H1 (cell line): ENCODE measurements around the gene P3H2. TPM values are rescaled to one million over a fixed set of nuclear protein-coding genes. Genes with fewer than 3 reads are reported as not detected.

ENCODE experiments used
- CTCF ChIA-PET: fragments of 300-600 bp; sonication (Branson Sonifier 250); formaldehyde crosslinking; loops from one replicate; lab custom pipeline; 2021; ENCODE audit not compliant: partially characterized antibody; lab: Charles Lee
- POLR2A ChIA-PET: fragments of 300-600 bp; sonication (Branson Sonifier 250); formaldehyde crosslinking; loops from one replicate; lab custom pipeline; 2021; ENCODE audit warnings: inconsistent platforms; ENCODE audit not compliant: partially characterized antibody; lab: Charles Lee
- DNase-seq, 2 experiments: peaks; one replicate each; pipeline versions ENCODE4 v3.0.0 to v3.0.0-alpha.2; 2010 to 2022; ENCODE audit warnings: low spot score in 2 of 2, low read depth in 1 of 2, mixed read lengths in 1 of 2
- FAIRE-seq: peaks from 2 replicates; lab custom pipeline; 2011; peaks lifted over from hg19 to GRCh38; lab: Jason Lieb, UNC
- H2AFZ ChIP-seq: 2 replicates; pipeline ENCODE4 v1.8.1; 2012; ENCODE audit warnings: low read length, inconsistent platforms
- H2AK5ac ChIP-seq: 2 replicates; pipeline ENCODE4 v1.6.1; 2013; ENCODE audit warnings: low read depth, low read length
- H2BK120ac ChIP-seq: replicated peaks from 2 replicates; pipeline ENCODE3; 2013; ENCODE audit warnings: low read depth, low read length, inconsistent platforms
- H2BK12ac ChIP-seq: 2 replicates; pipeline ENCODE4 v1.6.1; 2013; ENCODE audit warnings: low read depth, low read length
- H2BK15ac ChIP-seq: 2 replicates; pipeline ENCODE4 v1.6.1; 2013; ENCODE audit warnings: low read length
- H2BK20ac ChIP-seq: 2 replicates; pipeline ENCODE4 v1.6.1; 2013; ENCODE audit warnings: low read length
- H2BK5ac ChIP-seq: 2 replicates; pipeline ENCODE4 v1.6.1; 2013; ENCODE audit warnings: low read depth, low read length
- H3K14ac ChIP-seq: 2 replicates; pipeline ENCODE4 v1.6.1; 2013; ENCODE audit warnings: inconsistent platforms; ENCODE audit not compliant: insufficient read length
- H3K18ac ChIP-seq: 2 replicates; pipeline ENCODE4 v1.6.1; 2013; ENCODE audit warnings: low read length; ENCODE audit errors: extremely low read depth
- H3K23ac ChIP-seq: 2 replicates; pipeline ENCODE4 v1.6.1; 2013; ENCODE audit warnings: inconsistent platforms; ENCODE audit not compliant: insufficient read length
- H3K23me2 ChIP-seq: 2 replicates; pipeline ENCODE4 v1.6.1; 2013; ENCODE audit warnings: low read depth, low read length
- H3K27ac ChIP-seq: 2 replicates; pipeline ENCODE4 v1.6.1; 2011; ENCODE audit warnings: low read depth, low read length, inconsistent platforms
- H3K27me3 ChIP-seq, 4 experiments: replicated peaks in 1 of 4; 1 replicate in 1 of 4; 2 replicates in 3 of 4; pipeline versions ENCODE4 v1.6.1 to v1.8.1; 2011 to 2013; ENCODE audit warnings: low read length in 3 of 4, mild to moderate bottlenecking in 3 of 4, inconsistent platforms in 2 of 4, mixed read lengths in 2 of 4, moderate library complexity in 1 of 4; ENCODE audit not compliant: control insufficient read depth in 3 of 4, insufficient read depth in 3 of 4; ENCODE audit errors: extremely low read depth in 1 of 4
- H3K36me3 ChIP-seq, 4 experiments: 2 replicates each; pipeline versions ENCODE4 v1.6.1 to v1.8.1; 2011 to 2013; ENCODE audit warnings: mild to moderate bottlenecking in 4 of 4, low read length in 3 of 4, moderate library complexity in 2 of 4, control low read depth in 1 of 4, inconsistent platforms in 1 of 4; ENCODE audit not compliant: insufficient read depth in 4 of 4, control insufficient read depth in 2 of 4
- H3K4ac ChIP-seq: replicated peaks from 2 replicates; pipeline ENCODE3; 2013; ENCODE audit warnings: low read length, low read depth, mixed read lengths, inconsistent platforms; ENCODE audit not compliant: insufficient read length
- H3K4me1 ChIP-seq, 4 experiments: replicated peaks in 1 of 4; 1 replicate in 1 of 4; 2 replicates in 3 of 4; pipeline versions ENCODE4 v1.6.1 to v1.8.1; 2011 to 2013; ENCODE audit warnings: low read length in 3 of 4, inconsistent platforms in 2 of 4, mixed read lengths in 1 of 4; ENCODE audit not compliant: insufficient read depth in 4 of 4, control insufficient read depth in 3 of 4
- H3K4me2 ChIP-seq, 2 experiments: 2 replicates each; pipeline versions ENCODE4 v1.6.1 to v1.8.1; 2011 to 2013; ENCODE audit warnings: low read depth in 2 of 2, low read length in 2 of 2, control low read depth in 1 of 2, inconsistent platforms in 1 of 2, mild to moderate bottlenecking in 1 of 2; ENCODE audit not compliant: insufficient read depth in 1 of 2
- H3K4me3 ChIP-seq, 4 experiments: fragments of 200-600, 300-600 bp in 1 of 4; sonication (generic), shearing (Covaris generic), sonication (Bioruptor Twin) in 1 of 4; 2 replicates each; pipeline versions ENCODE4 v1.5.1 to v1.8.1; 2011 to 2016; ENCODE audit warnings: low read length in 4 of 4, low read depth in 3 of 4, control low read depth in 2 of 4, inconsistent platforms in 2 of 4, mild to moderate bottlenecking in 2 of 4, mixed read lengths in 1 of 4, moderate library complexity in 1 of 4; ENCODE audit not compliant: insufficient read depth in 2 of 4; ENCODE audit errors: extremely low read depth in 1 of 4
- H3K56ac ChIP-seq: replicated peaks from 2 replicates; pipeline ENCODE3; 2013; ENCODE audit warnings: low read depth, mild to moderate bottlenecking, mixed read lengths, low read length, inconsistent platforms; ENCODE audit not compliant: insufficient read length
- H3K79me1 ChIP-seq: 2 replicates; pipeline ENCODE4 v1.6.1; 2013; ENCODE audit warnings: low read depth, low read length, control low read depth
- H3K79me2 ChIP-seq, 2 experiments: 2 replicates each; pipeline versions ENCODE4 v1.6.1 to v1.8.1; 2012 to 2013; ENCODE audit warnings: low read length in 2 of 2, mild to moderate bottlenecking in 2 of 2, inconsistent platforms in 1 of 2; ENCODE audit not compliant: insufficient read depth in 2 of 2, control insufficient read depth in 1 of 2
- H3K9ac ChIP-seq, 4 experiments: replicated peaks in 1 of 4; 1 replicate in 1 of 4; 2 replicates in 3 of 4; pipeline versions ENCODE4 v1.6.1 to v1.8.1; 2011 to 2013; ENCODE audit warnings: low read depth in 3 of 4, low read length in 3 of 4, control low read depth in 2 of 4, mild to moderate bottlenecking in 2 of 4, moderate library complexity in 2 of 4, inconsistent platforms in 1 of 4; ENCODE audit errors: extremely low read depth in 1 of 4
- H3K9me3 ChIP-seq, 2 experiments: 2 replicates each; pipeline versions ENCODE4 v1.6.1 to v1.8.1; 2012 to 2013; ENCODE audit warnings: mild to moderate bottlenecking in 2 of 2, moderate library complexity in 2 of 2, control low read depth in 1 of 2, inconsistent platforms in 1 of 2, low read depth in 1 of 2, low read length in 1 of 2, mixed read lengths in 1 of 2; ENCODE audit not compliant: insufficient read depth in 2 of 2
- H4K20me1 ChIP-seq, 2 experiments: replicated peaks in 1 of 2; 2 replicates each; pipeline versions ENCODE3 to v1.8.1; 2011 to 2013; ENCODE audit warnings: inconsistent platforms in 2 of 2, low read length in 2 of 2, mild to moderate bottlenecking in 1 of 2; ENCODE audit not compliant: insufficient read depth in 2 of 2, control insufficient read depth in 1 of 2
- H4K5ac ChIP-seq: 2 replicates; pipeline ENCODE4 v1.6.1; 2013; ENCODE audit warnings: low read length, low read depth, mixed read lengths, inconsistent platforms; ENCODE audit not compliant: insufficient read length
- H4K8ac ChIP-seq: 2 replicates; pipeline ENCODE4 v1.8.0; 2013; ENCODE audit warnings: mild to moderate bottlenecking, moderate library complexity, low read length, inconsistent platforms; ENCODE audit not compliant: insufficient read depth; ENCODE audit errors: extremely low read depth
- H4K91ac ChIP-seq: replicated peaks from 2 replicates; pipeline ENCODE3; 2013; ENCODE audit warnings: low read length, mixed read lengths, inconsistent platforms; ENCODE audit not compliant: insufficient read length
- ATF2 ChIP-seq: IDR thresholded peaks from 2 replicates; pipeline ENCODE4 v1.6.1; 2012; ENCODE audit warnings: low read length, inconsistent platforms
- BRCA1 ChIP-seq: IDR thresholded peaks from 2 replicates; pipeline ENCODE4 v1.6.1; 2012; ENCODE audit warnings: low read depth, low read length, improper control_type of control experiment
- CTBP2 ChIP-seq: IDR thresholded peaks from 2 replicates; pipeline ENCODE4 v1.7.0; 2011; ENCODE audit warnings: borderline replicate concordance, mild to moderate bottlenecking, moderate library complexity, mixed read lengths, low read length; ENCODE audit not compliant: insufficient read depth, insufficient read length
- KDM4A ChIP-seq: IDR thresholded peaks from one replicate; pipeline ENCODE4 v1.7.1; 2012; ENCODE audit warnings: low read depth, mild to moderate bottlenecking, moderate library complexity, low read length, inconsistent platforms; ENCODE audit not compliant: severe bottlenecking
- RBBP5 ChIP-seq: IDR thresholded peaks from 2 replicates; pipeline ENCODE4 v1.7.1; 2012; ENCODE audit warnings: low read depth, mild to moderate bottlenecking, inconsistent platforms, low read length, moderate library complexity, borderline replicate concordance
- RNF2 ChIP-seq: fragments of 200-900, 300-1000 bp; sonication (generic); IDR thresholded peaks from 2 replicates; pipeline ENCODE4 v1.7.1; 2016; ENCODE audit warnings: borderline replicate concordance, low read depth, mild to moderate bottlenecking, antibody characterized with exemption, low read length; ENCODE audit not compliant: poor library complexity, severe bottlenecking; ENCODE audit errors: missing control alignments
- ZNF274 ChIP-seq: IDR thresholded peaks from 2 replicates; pipeline ENCODE4 v1.7.0; 2012; ENCODE audit warnings: low read length, borderline replicate concordance; ENCODE audit errors: extremely low read depth
- WGBS, 2 experiments: shearing (Covaris generic) in 1 of 2; methylation state at CpG; one replicate each; pipeline versions ENCODE4 v1.1.6 to v1.1.7; 2013 to 2015; ENCODE audit warnings: low lambda C conversion rate in 2 of 2, mixed read lengths in 2 of 2, inconsistent platforms in 1 of 2, low coverage in 1 of 2, missing lambda C conversion rate in 1 of 2; ENCODE audit not compliant: insufficient replicate concordance in 2 of 2, insufficient coverage in 1 of 2, insufficient read length in 1 of 2; ENCODE audit errors: extremely low coverage in 1 of 2, missing lambda C conversion rate in 1 of 2; 5-methylcytosine and 5-hydroxymethylcytosine counted together
- polyA plus RNA-seq, 7 experiments: library from polyadenylated mRNA; depleted of rRNA in 3 of 7; stranded (reverse) in 5 of 7; unstranded in 2 of 7; fragments of >200 nt in 5 of 7; fragments of 200-250 nt in 2 of 7; gene quantifications; 1 replicate in 5 of 7; 2 replicates in 1 of 7; 4 replicates in 1 of 7; pipeline versions ENCODE4 v1.2.1 to v1.2.3, GENCODE V29; 2011 to 2013; ENCODE audit warnings: missing spikeins in 2 of 7, mixed read lengths in 2 of 7
- total RNA-seq: library from RNA; stranded (reverse); fragmentation: NEBNext Ultra II Directional; extraction: Animal tissue kit (Norgen Biotek cat#: 25700); gene quantifications from 2 replicates; pipeline ENCODE4 v1.2.1, GENCODE V29; 2021

Gene P3H2
- total and polyA plus RNA-seq, 2 of the 8 experiments (the other 6 are each of a cell fraction or from before 2014, with no cell fraction given), result 40.5 to 60.4 TPM

GRCh38 chr3:189954733-189955665 lies 165.7 kb downstream of the P3H2 start:
- FAIRE-seq (no peak), DNase-seq (no peak)
- WGBS, 2 experiments, result 91% methylated on average over 7 of the region's 7 CpGs; no CpG with 5 or more reads in 1 of the 2 experiments
- Histone ChIP-seq H4K20me1 (no peaks in the 10 kb centered on the region), H2BK5ac (no peak overlapping the region), H3K4ac (no peak overlapping the region), H3K14ac (no peak overlapping the region), H4K5ac (no peak overlapping the region), H2BK20ac (no peak overlapping the region), H3K27ac (no peak overlapping the region), H2AK5ac (no peak overlapping the region), H3K4me2 (no peak overlapping the region), H3K23ac (no peak overlapping the region), H2BK15ac (no peak overlapping the region), H3K56ac (no peak overlapping the region), H2AFZ (no peak overlapping the region), H3K79me1 (no peaks in the 10 kb centered on the region), H3K9me3 (no peaks in the 10 kb centered on the region), H3K9ac (no peak overlapping the region), H3K18ac (no peak overlapping the region), H2BK12ac (no peak overlapping the region), H2BK120ac (no peak overlapping the region), H3K4me1 (no peaks in the 10 kb centered on the region), H3K4me3 (no peak overlapping the region), H3K36me3 (peaks cover 0 to 4% (median 1%) of the 10 kb centered on the region in 4 experiments; a peak in 1 of 8 replicates), H4K91ac (no peak overlapping the region), H3K27me3 (no peaks in the 10 kb centered on the region), H3K23me2 (no peaks in the 10 kb centered on the region; the same call in 1 of the 2 replicates), H4K8ac (no peak overlapping the region), H3K79me2 (no peaks in the 10 kb centered on the region)
- POLR2A ChIA-PET, result no interaction called here
- CTCF ChIA-PET, result interaction anchor here (0.9 to 2.0 kb wide), 7 partner anchors 13 to 684 kb away, joined by 3 to 7 read pairs (median 4); partner anchors contain the start of gene CLDN1
- TF ChIP-seq ATF2 (no peak), RNF2 (no peak), RBBP5 (no peak), KDM4A (no peak), CTBP2 (no peak), BRCA1 (no peak), ZNF274 (no peak)
